K562 (cell line): Measurements from ENCODE around the gene CCNI. TPM values are rescaled to one million over a fixed set of nuclear protein-coding genes. Genes with fewer than 3 reads are reported as not detected.
A peak's percentile ranks its signal among the peaks of the same experiment; 100 is the strongest.

Experiments used
- AFF1 ChIP-seq, 2 experiments: fragments of 450-650 bp; IDR thresholded peaks; 2 replicates each; pipeline ENCODE4 v1.6.1; 2018; ENCODE audit warnings: mild to moderate bottlenecking in 2 of 2, low read depth in 1 of 2; ENCODE audit not compliant: partially characterized antibody in 2 of 2
- BCL6 ChIP-seq: fragments of 250-450 bp; sonication (Bioruptor Pico); IDR thresholded peaks from 2 replicates; pipeline ENCODE4 v1.4.0; 2020
- CBX8 ChIP-seq: fragments of 200-600 bp; sonication (generic); IDR thresholded peaks from 2 replicates; pipeline ENCODE4 v1.6.1; 2012; ENCODE audit warnings: borderline replicate concordance, mixed run types, low read depth, mild to moderate bottlenecking, moderate library complexity, mixed read lengths, low read length, control low read depth, inconsistent platforms; ENCODE audit not compliant: poor library complexity, severe bottlenecking; ENCODE audit errors: extremely low read depth
- CCNT2 ChIP-seq: IDR thresholded peaks from 2 replicates; pipeline ENCODE4 v1.6.1; 2011; ENCODE audit warnings: borderline replicate concordance, low read depth, mild to moderate bottlenecking, moderate library complexity, mixed read lengths, low read length; ENCODE audit not compliant: insufficient read length; ENCODE audit errors: extremely low read depth
- FIP1L1 ChIP-seq: fragments of 200-400 bp; formaldehyde crosslinking; IDR thresholded peaks from 2 replicates; pipeline ENCODE4 v1.6.1; 2018; ENCODE audit warnings: mild to moderate bottlenecking, low read depth, low read length; ENCODE audit not compliant: poor library complexity, severe bottlenecking
- FOXK2 ChIP-seq, 2 experiments: fragments of 450-650 bp; IDR thresholded peaks in 1 of 2; conservative IDR thresholded peaks in 1 of 2; 2 replicates each; pipeline ENCODE4 v1.6.1; 2016; ENCODE audit warnings: low read depth in 2 of 2, mild to moderate bottlenecking in 1 of 2
- HDAC6 ChIP-seq: IDR thresholded peaks from 2 replicates; pipeline ENCODE4 v1.6.1; 2012; ENCODE audit warnings: low read depth, mild to moderate bottlenecking, control low read depth, inconsistent platforms, low read length, moderate library complexity
- HINFP ChIP-seq: fragments of 450-650 bp; conservative IDR thresholded peaks from 2 replicates; pipeline ENCODE4 v1.6.1; 2016; ENCODE audit warnings: missing genetic modification characterization, low read depth, mild to moderate bottlenecking, control low read depth, missing compliant biosample characterization
- NFIX ChIP-seq: fragments of 250-450 bp; sonication (Bioruptor Pico); IDR thresholded peaks from 2 replicates; pipeline ENCODE4 v1.4.0; 2020; ENCODE audit warnings: low read depth, mild to moderate bottlenecking, moderate library complexity
- RCOR1 ChIP-seq, 2 experiments: IDR thresholded peaks; 2 replicates each; pipeline ENCODE4 v1.6.1; 2012; ENCODE audit warnings: low read depth in 2 of 2, low read length in 2 of 2, borderline replicate concordance in 1 of 2, improper control_type of control experiment in 1 of 2
- SIN3B ChIP-seq: fragments of 450-650 bp; IDR thresholded peaks from 2 replicates; pipeline ENCODE4 v1.6.1; 2017; ENCODE audit warnings: low read depth, mild to moderate bottlenecking, moderate library complexity
- SMARCA4 ChIP-seq: fragments of 450-650 bp; IDR thresholded peaks from 2 replicates; pipeline ENCODE4 v1.6.1; 2016
- SMARCC2 ChIP-seq: fragments of 450-650 bp; IDR thresholded peaks from 2 replicates; pipeline ENCODE4 v1.6.1; 2017; ENCODE audit warnings: antibody characterized with exemption, moderate library complexity, mild to moderate bottlenecking, low read depth
- SRF ChIP-seq, 2 experiments: fragments of 250-450, 450-650 bp in 1 of 2; sonication (Bioruptor Pico) in 1 of 2; sonication (generic) in 1 of 2; formaldehyde crosslinking; IDR thresholded peaks; 2 replicates each; pipeline versions ENCODE4 v1.5.0 to v1.5.1; 2020 to 2022; ENCODE audit warnings: mild to moderate bottlenecking in 1 of 2, missing genetic modification reagents in 1 of 2
- TEAD1 ChIP-seq, 2 experiments: fragments of 450-650 bp in 1 of 2; sonication (generic) in 1 of 2; formaldehyde crosslinking; IDR thresholded peaks; 2 replicates each; pipeline versions ENCODE4 v1.4.0 to v1.8.0; 2020 to 2022; ENCODE audit warnings: mild to moderate bottlenecking in 2 of 2, missing genetic modification reagents in 1 of 2
- ZFPM2 ChIP-seq: fragments of 250-450 bp; sonication (Bioruptor Pico); IDR thresholded peaks from 2 replicates; pipeline ENCODE4 v1.5.1; 2022; ENCODE audit warnings: mild to moderate bottlenecking
- ZNF12 ChIP-seq: sonication (generic); formaldehyde crosslinking; IDR thresholded peaks from 2 replicates; pipeline ENCODE4 v1.4.0; 2020; ENCODE audit warnings: mild to moderate bottlenecking, missing genetic modification reagents
- polyA plus RNA-seq, 8 experiments: library from polyadenylated mRNA; depleted of rRNA in 4 of 8; stranded (reverse) in 5 of 8; unstranded in 3 of 8; fragments of >200 nt; fragmentation: Nextera tagmentation in 2 of 8; fragmentation: Illumina TruSeq in 1 of 8; extraction: Ambion mirVana in 2 of 8; extraction: Trizol in 1 of 8; gene quantifications; 2 replicates each; pipeline versions ENCODE4 v1.2.1 to v1.2.3, GENCODE V29; 2011 to 2014; ENCODE audit warnings: inconsistent platforms in 1 of 8, missing spikeins in 1 of 8
- total RNA-seq, 7 experiments: library from RNA; depleted of rRNA in 6 of 7; stranded (reverse); fragments of >200 nt in 6 of 7; fragmentation: Illumina TruSeq in 2 of 7; extraction: Trizol in 2 of 7; gene quantifications; 2 replicates each; pipeline versions ENCODE4 v1.2.1 to v1.2.3, GENCODE V29; 2011 to 2021; ENCODE audit warnings: low replicate concordance in 1 of 7
- TF ChIP-seq, protein P1 (sequence below): IDR thresholded peaks from 2 replicates; pipeline ENCODE4 v1.6.1; 2016; ENCODE audit warnings: missing genetic modification characterization, missing compliant biosample characterization

CCNI gene
- total and polyA plus RNA-seq, 9 of the 15 experiments (the other 6 are each of a cell fraction or from before 2014, with no cell fraction given): 43.3 to 159 (median 98.5) TPM

DNA sequence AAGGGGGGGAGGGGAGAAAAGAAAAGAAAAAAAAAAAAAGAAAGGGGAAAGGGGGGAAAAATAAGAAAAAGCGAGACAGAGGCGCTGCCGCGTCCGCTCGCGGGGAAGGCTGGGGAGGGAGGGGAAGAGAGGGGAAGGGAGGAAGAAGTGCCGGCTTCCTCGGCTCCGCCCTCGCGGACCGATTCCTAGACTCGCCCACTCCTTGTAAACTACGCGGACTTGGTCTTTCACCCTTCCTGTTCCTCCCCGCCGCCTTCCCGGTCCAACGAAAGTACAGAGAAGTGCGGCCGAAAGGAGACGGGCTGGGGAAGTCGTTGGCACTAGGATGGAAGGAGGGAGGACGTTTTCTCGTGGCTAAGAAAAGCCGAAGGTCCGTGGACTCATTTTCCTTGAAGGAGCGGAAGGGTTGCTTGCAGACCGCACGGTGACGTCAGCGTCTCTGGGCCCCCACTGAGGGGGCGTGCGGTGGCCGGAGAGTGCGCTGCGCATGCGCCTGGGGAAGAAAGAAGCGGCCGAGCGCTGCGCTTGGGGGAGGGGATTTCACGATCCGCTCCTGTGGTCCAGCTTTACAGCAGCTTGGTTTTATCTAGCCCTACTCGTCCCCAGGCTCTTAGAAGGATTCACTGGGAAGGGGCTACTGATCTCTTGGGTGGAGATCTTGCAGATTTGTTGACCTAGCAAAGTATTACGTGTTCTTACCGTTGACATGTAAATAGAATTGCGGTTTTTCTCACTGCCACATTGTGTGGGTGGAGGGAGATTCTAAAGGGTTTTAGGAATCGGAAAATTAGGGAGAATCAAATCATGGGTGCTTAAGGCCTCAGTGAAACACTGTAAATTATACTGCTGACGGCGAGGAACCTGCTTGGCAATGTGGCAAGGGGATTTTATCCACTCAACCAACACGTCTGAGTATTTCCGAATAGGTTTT is at the start of gene CCNI (continued):
- peak; percentile 72; the same call in 1 of the 2 replicates for TF ChIP-seq SIN3B
- peak; percentile 35 to 43; a peak in 1 of 4 replicates for TF ChIP-seq TEAD1 (CRISPR knock-in tag; IDR thresholded peaks at IDR 0.05)
- peak; percentile 78 for TF ChIP-seq HINFP (tag)
- peak; percentile 21 to 69; a peak in 2 of 4 replicates for TF ChIP-seq RCOR1 (IDR thresholded peaks at IDR 0.05; ENCODE audit: borderline replicate concordance in 1 of 2, low read depth in 2 of 2, low read length in 2 of 2)
- no peak for TF ChIP-seq NFIX
- no peak for TF ChIP-seq BCL6 (CRISPR knock-in tag)
- TF ChIP-seq CBX8: no peak
- peak in 1 of 2 experiments; percentile 66; a peak in 2 of 4 replicates for TF ChIP-seq FOXK2 (conservative IDR thresholded peaks at IDR 0.05 in 1 of 2, IDR thresholded peaks at IDR 0.05 in 1 of 2; ENCODE audit: low read depth in 2 of 2)
- peak; percentile 13 for TF ChIP-seq FIP1L1
- TF ChIP-seq SMARCA4: peak; percentile 75; the same call in 1 of the 2 replicates
- TF ChIP-seq ZNF12: no peak
- peak; percentile 70 for TF ChIP-seq CCNT2
- TF ChIP-seq SMARCC2: peak; percentile 79; the same call in 1 of the 2 replicates
- peak; percentile 63 to 96 for TF ChIP-seq AFF1 (IDR thresholded peaks at IDR 0.05; ENCODE audit: low read depth in 1 of 2, partially characterized antibody in 2 of 2)
- no peak for TF ChIP-seq SRF (CRISPR knock-in tag; IDR thresholded peaks at IDR 0.05)
- TF ChIP-seq ZFPM2 (CRISPR knock-in tag): no peak
- TF ChIP-seq, protein P1, sequence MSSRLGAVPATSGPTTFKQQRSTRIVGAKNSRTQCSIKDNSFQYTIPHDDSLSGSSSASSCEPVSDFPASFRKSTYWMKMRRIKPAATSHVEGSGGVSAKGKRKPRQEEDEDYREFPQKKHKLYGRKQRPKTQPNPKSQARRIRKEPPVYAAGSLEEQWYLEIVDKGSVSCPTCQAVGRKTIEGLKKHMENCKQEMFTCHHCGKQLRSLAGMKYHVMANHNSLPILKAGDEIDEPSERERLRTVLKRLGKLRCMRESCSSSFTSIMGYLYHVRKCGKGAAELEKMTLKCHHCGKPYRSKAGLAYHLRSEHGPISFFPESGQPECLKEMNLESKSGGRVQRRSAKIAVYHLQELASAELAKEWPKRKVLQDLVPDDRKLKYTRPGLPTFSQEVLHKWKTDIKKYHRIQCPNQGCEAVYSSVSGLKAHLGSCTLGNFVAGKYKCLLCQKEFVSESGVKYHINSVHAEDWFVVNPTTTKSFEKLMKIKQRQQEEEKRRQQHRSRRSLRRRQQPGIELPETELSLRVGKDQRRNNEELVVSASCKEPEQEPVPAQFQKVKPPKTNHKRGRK: 0 out of 2 replicates have a peak, but pooled peaks have one; percentile 25
- TF ChIP-seq HDAC6: no peak
